ENCODE data around the gene ARMC9. TPM values are rescaled to one million over a fixed set of nuclear protein-coding genes. Genes with fewer than 3 reads are reported as not detected.

ARMC9 gene
- total and polyA plus RNA-seq, 2 donors from 2014 or later: 7.3 to 18.2 TPM

DNA sequence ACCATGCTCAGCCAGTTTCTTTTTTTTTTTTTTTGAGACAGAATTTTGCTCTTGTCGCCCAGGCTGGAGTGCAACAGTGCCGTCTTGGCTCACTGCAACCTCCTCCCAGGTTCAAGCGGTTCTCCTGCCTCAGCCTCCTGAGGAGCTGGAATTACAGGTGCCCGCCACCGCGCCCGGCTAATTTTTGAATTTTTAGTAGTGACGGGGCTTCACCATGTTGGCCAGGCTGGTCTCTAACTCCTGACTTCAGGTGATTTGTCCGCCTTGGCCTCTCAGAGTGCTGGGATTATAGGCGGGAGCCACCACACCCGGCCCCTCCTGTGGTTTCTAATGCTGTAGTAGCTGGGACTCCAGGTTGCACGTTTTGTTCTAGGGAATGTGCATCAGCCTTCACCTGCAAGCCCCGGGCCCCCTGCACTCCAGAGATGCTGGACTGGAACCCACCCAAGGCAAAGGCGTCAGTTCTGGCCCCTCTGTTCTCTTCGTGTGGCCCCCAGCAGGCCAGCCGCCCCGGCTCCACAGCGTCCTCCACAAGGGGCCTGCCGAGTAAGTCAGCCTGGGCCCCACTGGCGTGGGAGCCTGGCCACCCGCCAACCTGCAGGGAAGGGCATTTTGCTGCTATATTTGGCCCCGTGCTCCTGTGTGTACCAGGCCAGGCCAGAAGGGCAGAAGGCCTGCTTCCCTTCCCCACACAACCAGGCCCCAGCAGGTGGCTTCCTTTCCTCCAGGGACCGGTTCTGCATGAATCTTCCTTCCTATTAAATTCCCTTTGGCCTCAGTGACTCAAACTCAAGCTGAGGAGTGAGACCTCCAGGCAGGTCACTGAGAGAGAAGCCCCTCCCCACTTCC lies 171.4 kb downstream of the ARMC9 start:
- no peak overlapping the region for H3K27ac ChIP-seq (ENCODE audit: low read depth in 2 of 2, low read length in 2 of 2)
- DNase-seq (peak in 1 of 5 donors; percentile 66), FAIRE-seq (no peak)
- intact Hi-C loops (cut with DNase I): no loop called here
- H3K36me3 ChIP-seq (ENCODE audit: control insufficient read depth in 2 of 3, insufficient read depth in 3 of 3, low read length in 3 of 3): no peaks in the 10 kb centered on the region
- H3K9ac ChIP-seq (ENCODE audit: low read length in 3 of 3): no peak overlapping the region
- TF ChIP-seq, protein P1, sequence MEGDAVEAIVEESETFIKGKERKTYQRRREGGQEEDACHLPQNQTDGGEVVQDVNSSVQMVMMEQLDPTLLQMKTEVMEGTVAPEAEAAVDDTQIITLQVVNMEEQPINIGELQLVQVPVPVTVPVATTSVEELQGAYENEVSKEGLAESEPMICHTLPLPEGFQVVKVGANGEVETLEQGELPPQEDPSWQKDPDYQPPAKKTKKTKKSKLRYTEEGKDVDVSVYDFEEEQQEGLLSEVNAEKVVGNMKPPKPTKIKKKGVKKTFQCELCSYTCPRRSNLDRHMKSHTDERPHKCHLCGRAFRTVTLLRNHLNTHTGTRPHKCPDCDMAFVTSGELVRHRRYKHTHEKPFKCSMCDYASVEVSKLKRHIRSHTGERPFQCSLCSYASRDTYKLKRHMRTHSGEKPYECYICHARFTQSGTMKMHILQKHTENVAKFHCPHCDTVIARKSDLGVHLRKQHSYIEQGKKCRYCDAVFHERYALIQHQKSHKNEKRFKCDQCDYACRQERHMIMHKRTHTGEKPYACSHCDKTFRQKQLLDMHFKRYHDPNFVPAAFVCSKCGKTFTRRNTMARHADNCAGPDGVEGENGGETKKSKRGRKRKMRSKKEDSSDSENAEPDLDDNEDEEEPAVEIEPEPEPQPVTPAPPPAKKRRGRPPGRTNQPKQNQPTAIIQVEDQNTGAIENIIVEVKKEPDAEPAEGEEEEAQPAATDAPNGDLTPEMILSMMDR (IDR thresholded peaks at IDR 0.05; ENCODE audit: borderline replicate concordance, extremely low read depth, insufficient read depth): no peak
- H3K4me1 ChIP-seq (ENCODE audit: control insufficient read depth in 2 of 3, insufficient read depth in 2 of 3, low read depth in 1 of 3, low read length in 3 of 3): no peaks in the 10 kb centered on the region
- H3K9me3 ChIP-seq (ENCODE audit: control insufficient read depth in 2 of 3, insufficient read depth in 1 of 3, low read length in 3 of 3): no peaks in the 10 kb centered on the region
- H3K27me3 ChIP-seq (ENCODE audit: control insufficient read depth, insufficient read depth, low read length): no peaks in the 10 kb centered on the region
- H3K4me3 ChIP-seq (ENCODE audit: low read length in 3 of 3): no peak overlapping the region

DNA sequence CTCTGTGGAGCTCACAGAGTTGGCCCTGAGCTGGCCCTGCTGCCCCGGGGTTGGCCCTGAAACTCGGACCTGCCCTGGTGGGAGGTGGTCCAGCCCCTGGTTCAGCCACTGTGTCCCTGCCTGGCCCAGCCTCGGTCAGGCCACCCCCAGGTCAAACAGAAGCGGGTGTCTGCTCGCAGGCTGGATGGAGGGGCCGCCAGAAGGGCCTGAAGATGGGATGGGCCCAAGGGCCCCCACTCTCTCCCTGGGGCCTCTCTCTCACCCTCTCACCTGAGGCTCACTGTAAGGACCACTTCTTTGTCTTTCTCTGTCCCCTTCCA lies 172.0 kb downstream of the ARMC9 start:
- no peak for FAIRE-seq

DNA sequence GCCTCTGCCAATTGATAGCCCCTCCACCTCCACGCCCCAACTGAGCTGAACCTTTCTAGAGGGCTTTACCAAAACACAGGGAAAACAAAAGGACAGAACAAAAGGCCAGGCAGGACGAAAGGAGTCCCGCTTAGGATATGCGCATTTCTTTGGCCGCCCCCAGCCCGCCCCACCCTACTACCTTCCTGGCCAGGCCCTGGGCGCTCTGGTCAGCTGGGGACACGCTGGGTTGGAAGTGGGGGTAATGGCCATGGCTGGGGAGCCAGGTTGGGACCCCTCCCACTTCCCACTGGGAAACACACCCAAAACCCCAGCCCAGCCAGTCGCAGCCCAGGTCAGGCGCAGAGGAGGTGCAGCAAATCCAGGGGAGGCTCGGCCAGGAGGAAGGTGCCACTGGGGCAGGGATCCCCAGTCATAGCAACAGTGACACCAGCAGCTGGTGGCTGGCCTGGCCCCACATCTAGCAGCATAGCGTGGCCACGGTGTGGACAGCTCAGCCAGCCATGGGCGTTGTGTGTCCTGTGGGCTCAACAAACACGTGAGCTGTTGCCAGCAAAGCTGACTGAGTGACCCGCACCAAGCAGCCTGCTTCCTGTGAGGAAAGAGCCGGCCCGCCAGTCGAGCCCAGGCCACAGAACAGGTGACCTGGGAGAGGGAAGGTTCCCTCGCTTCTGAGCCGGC lies 172.5 kb downstream of the ARMC9 start:
- Histone ChIP-seq H3K27me3 (ENCODE audit: control insufficient read depth, insufficient read depth, low read length) (no peaks in the 10 kb centered on the region), H3K9ac (ENCODE audit: low read length in 3 of 3) (no peak overlapping the region), H3K36me3 (ENCODE audit: control insufficient read depth in 2 of 3, insufficient read depth in 3 of 3, low read length in 3 of 3) (no peaks in the 10 kb centered on the region), H3K9me3 (ENCODE audit: control insufficient read depth in 2 of 3, insufficient read depth in 1 of 3, low read length in 3 of 3) (no peaks in the 10 kb centered on the region), H3K27ac (ENCODE audit: low read depth in 2 of 2, low read length in 2 of 2) (no peak overlapping the region), H3K4me1 (ENCODE audit: control insufficient read depth in 2 of 3, insufficient read depth in 2 of 3, low read depth in 1 of 3, low read length in 3 of 3) (no peaks in the 10 kb centered on the region), H3K4me3 (ENCODE audit: low read length in 3 of 3) (no peak overlapping the region)
- no peak for FAIRE-seq
- intact Hi-C loops (cut with DNase I): no loop called here
- DNase-seq: peak in 1 of 5 donors; percentile 67
- TF ChIP-seq, protein P1 (IDR thresholded peaks at IDR 0.05; ENCODE audit: borderline replicate concordance, extremely low read depth, insufficient read depth): no peak

More for the DNA sequence above, 172.0 kb downstream of the ARMC9 start:
- intact Hi-C loops (cut with DNase I): no loop called here
- Histone ChIP-seq H3K4me3 (ENCODE audit: low read length in 3 of 3) (no peak overlapping the region), H3K27me3 (ENCODE audit: control insufficient read depth, insufficient read depth, low read length) (no peaks in the 10 kb centered on the region), H3K9me3 (ENCODE audit: control insufficient read depth in 2 of 3, insufficient read depth in 1 of 3, low read length in 3 of 3) (no peaks in the 10 kb centered on the region), H3K27ac (ENCODE audit: low read depth in 2 of 2, low read length in 2 of 2) (no peak overlapping the region), H3K9ac (ENCODE audit: low read length in 3 of 3) (no peak overlapping the region), H3K4me1 (ENCODE audit: control insufficient read depth in 2 of 3, insufficient read depth in 2 of 3, low read depth in 1 of 3, low read length in 3 of 3) (no peaks in the 10 kb centered on the region), H3K36me3 (ENCODE audit: control insufficient read depth in 2 of 3, insufficient read depth in 3 of 3, low read length in 3 of 3) (no peaks in the 10 kb centered on the region)
- TF ChIP-seq, protein P1 (IDR thresholded peaks at IDR 0.05; ENCODE audit: borderline replicate concordance, extremely low read depth, insufficient read depth): no peak
- peak in 1 of 5 donors; percentile 54 for DNase-seq
